Progenitor cell of endocrine pancreas (in vitro differentiated cells): ENCODE results near the gene IRAK2. TPM values are rescaled to one million over a fixed set of nuclear protein-coding genes. Genes with fewer than 3 reads are reported as not detected.
A peak's percentile ranks its signal among the peaks of the same experiment; 100 is the strongest.

Experiments used
- DNase-seq: peaks from one replicate; pipeline ENCODE4 v3.0.0; 2021; ENCODE audit warnings: low spot score; ENCODE audit not compliant: unreplicated experiment
- H3K27ac Mint-ChIP-seq: 2 replicates; pipeline ENCODE4 v1.8.0; 2021; ENCODE audit warnings: mild to moderate bottlenecking, moderate library complexity, mixed read lengths
- H3K27me3 Mint-ChIP-seq: 2 replicates; pipeline ENCODE4 v1.8.0; 2021; ENCODE audit warnings: mixed read lengths
- H3K36me3 Mint-ChIP-seq: 2 replicates; pipeline ENCODE4 v1.8.0; 2022; ENCODE audit warnings: mixed read lengths; ENCODE audit not compliant: insufficient read depth
- H3K4me1 Mint-ChIP-seq: 2 replicates; pipeline ENCODE4 v1.8.0; 2021; ENCODE audit warnings: low read depth, mixed read lengths
- H3K4me3 Mint-ChIP-seq: 2 replicates; pipeline ENCODE4 v1.8.0; 2021; ENCODE audit warnings: low read depth, mild to moderate bottlenecking, moderate library complexity, mixed read lengths
- H3K9me3 Mint-ChIP-seq: 2 replicates; pipeline ENCODE4 v1.8.0; 2021; ENCODE audit warnings: low read depth, mixed read lengths
- total RNA-seq: library from RNA; stranded (reverse); gene quantifications from 2 replicates; pipeline ENCODE4 v1.2.1, GENCODE V29; 2021
- TF ChIP-seq, protein P1 (sequence below): fragments of 200-600 bp; sonication (generic); IDR thresholded peaks from one replicate; pipeline ENCODE4 v1.5.0; 2021; ENCODE audit warnings: antibody characterized with exemption, mild to moderate bottlenecking; ENCODE audit not compliant: unreplicated experiment

The IRAK2 gene
- total RNA-seq, 1 donor from 2014 or later, result 0.36 TPM

DNA sequence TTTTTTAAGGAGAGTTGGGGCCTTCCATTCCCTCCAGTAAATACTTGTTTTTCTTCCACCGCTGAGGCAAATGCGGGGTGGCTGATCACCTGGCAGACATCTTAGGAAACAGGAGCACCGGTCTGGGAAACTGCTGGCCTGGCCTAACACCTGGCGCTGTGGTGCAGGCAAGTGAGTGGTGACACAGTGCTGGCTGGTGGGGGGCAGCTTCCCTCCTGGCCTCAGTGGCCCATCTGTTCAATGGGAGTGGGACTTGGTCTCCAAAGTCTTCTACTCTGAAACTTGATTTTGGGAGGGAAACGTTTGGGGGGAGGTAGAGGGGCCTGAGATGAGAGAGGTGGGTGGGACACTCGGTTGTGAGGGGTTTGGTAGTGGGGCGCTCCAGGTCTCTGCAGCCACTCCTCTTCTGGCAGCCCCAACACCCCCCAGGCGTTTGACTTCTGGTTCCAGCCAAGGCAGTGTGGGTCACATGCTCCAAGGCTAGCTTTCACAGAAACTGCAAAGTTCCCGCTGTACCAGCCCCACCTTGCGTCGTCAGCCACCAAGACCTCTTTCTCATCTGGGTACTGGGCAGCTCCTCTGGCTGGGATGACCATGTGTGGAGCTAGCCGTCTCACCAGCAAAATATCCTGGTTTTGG, 123.3 kb downstream of the IRAK2 start:
- Mint-ChIP-seq H3K27ac (peak overlapping the region; percentile 52), H3K4me1 (peaks cover 28% of the 10 kb centered on the region), H3K36me3 (peaks cover 6% of the 10 kb centered on the region), H3K9me3 (no peaks in the 10 kb centered on the region), H3K27me3 (no peaks in the 10 kb centered on the region), H3K4me3 (no peak overlapping the region)
- no peak for DNase-seq
- TF ChIP-seq, protein P1, sequence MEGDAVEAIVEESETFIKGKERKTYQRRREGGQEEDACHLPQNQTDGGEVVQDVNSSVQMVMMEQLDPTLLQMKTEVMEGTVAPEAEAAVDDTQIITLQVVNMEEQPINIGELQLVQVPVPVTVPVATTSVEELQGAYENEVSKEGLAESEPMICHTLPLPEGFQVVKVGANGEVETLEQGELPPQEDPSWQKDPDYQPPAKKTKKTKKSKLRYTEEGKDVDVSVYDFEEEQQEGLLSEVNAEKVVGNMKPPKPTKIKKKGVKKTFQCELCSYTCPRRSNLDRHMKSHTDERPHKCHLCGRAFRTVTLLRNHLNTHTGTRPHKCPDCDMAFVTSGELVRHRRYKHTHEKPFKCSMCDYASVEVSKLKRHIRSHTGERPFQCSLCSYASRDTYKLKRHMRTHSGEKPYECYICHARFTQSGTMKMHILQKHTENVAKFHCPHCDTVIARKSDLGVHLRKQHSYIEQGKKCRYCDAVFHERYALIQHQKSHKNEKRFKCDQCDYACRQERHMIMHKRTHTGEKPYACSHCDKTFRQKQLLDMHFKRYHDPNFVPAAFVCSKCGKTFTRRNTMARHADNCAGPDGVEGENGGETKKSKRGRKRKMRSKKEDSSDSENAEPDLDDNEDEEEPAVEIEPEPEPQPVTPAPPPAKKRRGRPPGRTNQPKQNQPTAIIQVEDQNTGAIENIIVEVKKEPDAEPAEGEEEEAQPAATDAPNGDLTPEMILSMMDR, result no peak

DNA sequence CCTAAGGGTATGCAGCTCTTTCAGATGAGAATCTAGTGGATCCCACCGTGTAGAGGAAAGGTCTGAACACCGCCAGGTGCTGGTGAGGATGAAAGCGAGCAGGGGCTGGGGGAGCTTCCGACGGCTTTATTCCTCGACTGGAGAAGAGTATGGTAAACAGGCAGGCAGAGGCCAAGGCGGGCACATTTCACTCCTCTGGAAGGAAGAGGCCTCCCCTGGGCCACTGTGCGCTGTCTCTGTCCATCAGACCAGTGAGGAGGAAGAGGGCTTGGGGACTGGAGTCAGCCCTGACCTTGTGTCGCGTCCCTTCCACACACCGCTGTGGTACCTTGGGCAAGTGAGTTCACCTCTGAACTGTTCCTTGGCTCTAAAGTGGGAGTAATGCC, 123.8 kb downstream of the IRAK2 start:
- peaks cover 5% of the 10 kb centered on the region for H3K36me3 Mint-ChIP-seq
- DNase-seq, result no peak
- no peaks in the 10 kb centered on the region for H3K27me3 Mint-ChIP-seq
- no peaks in the 10 kb centered on the region for H3K9me3 Mint-ChIP-seq
- H3K27ac Mint-ChIP-seq, result no peak overlapping the region
- H3K4me3 Mint-ChIP-seq, result no peak overlapping the region
- peaks cover 30% of the 10 kb centered on the region for H3K4me1 Mint-ChIP-seq
- TF ChIP-seq, protein P1, result no peak

DNA sequence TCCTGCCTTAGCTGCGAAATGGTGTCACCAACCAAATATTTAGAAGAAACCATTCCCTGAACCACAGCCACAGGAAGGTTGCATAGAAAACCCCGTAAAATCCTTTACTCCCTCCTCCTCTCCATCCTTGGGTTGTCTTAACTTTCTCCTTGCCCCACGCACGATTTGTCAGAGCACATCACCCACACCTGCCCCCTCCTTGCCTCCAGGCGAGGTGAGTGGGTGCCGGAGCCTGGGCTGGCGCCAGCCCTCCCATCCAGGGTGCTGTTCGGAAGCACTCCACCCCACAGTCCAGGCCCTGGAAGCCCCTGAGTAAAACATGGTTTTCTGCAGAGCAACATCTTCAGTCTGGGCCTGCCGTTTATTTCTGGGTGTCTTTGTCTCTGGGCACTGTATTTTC, 124.4 kb downstream of the IRAK2 start:
- H3K9me3 Mint-ChIP-seq, result no peaks in the 10 kb centered on the region
- DNase-seq, result no peak
- H3K27me3 Mint-ChIP-seq, result no peaks in the 10 kb centered on the region
- TF ChIP-seq, protein P1, result no peak
- peaks cover 31% of the 10 kb centered on the region for H3K4me1 Mint-ChIP-seq
- peaks cover 4% of the 10 kb centered on the region for H3K36me3 Mint-ChIP-seq
- no peak overlapping the region for H3K4me3 Mint-ChIP-seq
- no peak overlapping the region for H3K27ac Mint-ChIP-seq

DNA sequence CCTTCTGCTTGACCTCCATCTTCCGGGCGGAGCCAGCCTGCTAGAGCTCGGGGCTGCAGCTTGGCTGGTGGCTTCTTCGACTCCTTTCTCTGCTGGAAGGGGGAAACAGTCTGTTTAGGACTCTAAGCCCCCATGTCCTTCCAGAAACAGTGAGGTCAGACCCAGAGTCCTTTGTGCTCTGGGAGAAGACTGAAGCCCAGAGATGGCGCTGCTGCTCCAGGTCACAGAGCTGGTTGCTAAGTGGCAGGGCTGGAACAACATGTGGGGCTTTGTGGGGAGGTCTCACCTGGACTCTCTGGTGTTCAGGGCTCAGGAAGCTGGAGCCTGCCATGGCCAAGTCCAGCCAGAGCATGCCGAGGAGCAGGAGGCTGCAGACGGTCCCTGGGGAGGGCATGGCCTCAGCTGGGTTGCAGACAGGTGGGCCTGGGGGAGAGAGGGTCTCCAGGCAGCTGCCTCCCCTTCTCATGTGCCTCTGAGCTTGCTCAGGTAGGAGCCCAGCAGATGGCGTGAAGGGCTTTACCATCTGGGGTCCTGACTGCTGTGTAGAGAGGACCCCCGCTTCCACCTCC, 125.2 kb downstream of the IRAK2 start:
- Mint-ChIP-seq H3K4me1 (peaks cover 31% of the 10 kb centered on the region), H3K27ac (peak overlapping the region; percentile 52), H3K27me3 (no peaks in the 10 kb centered on the region), H3K9me3 (no peaks in the 10 kb centered on the region), H3K4me3 (no peak overlapping the region), H3K36me3 (peaks cover 10% of the 10 kb centered on the region)
- TF ChIP-seq, protein P1, result no peak
- DNase-seq, result no peak

DNA sequence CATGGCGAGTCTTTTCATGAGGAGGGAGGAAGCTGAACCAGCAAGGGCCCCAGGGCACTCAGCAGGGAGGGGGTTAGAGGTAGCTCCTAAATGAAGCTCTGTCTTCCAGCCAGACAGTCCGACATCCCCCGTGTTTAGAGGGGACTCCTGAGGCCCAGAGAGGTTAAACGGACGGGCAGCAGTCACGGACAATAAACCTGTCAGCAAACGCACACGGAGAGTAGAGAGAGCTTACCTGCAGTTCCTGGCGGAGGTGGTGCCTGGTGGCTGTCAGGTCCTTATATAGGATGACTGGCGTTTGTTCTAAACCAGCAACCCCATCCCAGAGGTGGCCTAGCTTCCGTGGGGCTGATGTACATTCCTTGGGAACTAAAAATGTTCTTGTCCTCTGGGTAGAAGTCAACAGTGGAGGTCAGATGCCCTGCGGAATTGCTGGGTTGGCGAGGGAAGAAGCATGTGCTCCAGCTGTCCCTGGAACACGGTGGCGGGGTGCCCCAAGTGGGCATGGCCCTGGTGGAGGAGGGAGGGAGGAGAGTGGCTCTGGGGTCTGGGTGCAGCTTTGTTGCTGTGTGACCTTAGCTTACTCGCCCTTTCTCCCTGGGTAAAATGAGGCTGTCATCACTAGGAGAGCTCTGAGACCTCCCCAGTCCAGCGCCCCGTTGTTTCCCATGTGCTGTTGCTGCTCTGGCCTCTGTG, 125.9 kb downstream of the IRAK2 start:
- Mint-ChIP-seq H3K27me3 (no peaks in the 10 kb centered on the region), H3K36me3 (peaks cover 14% of the 10 kb centered on the region), H3K4me1 (peaks cover 29% of the 10 kb centered on the region), H3K27ac (peak overlapping the region; percentile 59), H3K4me3 (no peak overlapping the region), H3K9me3 (no peaks in the 10 kb centered on the region)
- TF ChIP-seq, protein P1, result no peak
- DNase-seq, result no peak
